HG03439 (cell line): ENCODE measurements around the gene KIF26B.

Source experiments
- ATAC-seq: cut with Tn5 transposase; IDR thresholded peaks from one replicate; pipeline ENCODE4 v1.9.1; 2021; ENCODE audit warnings: mild to moderate bottlenecking, moderate library complexity; ENCODE audit not compliant: unreplicated experiment

KIF26B gene

GRCh38 chr1:245409341-245410195, 254.8 kb downstream of the KIF26B start:
- no peak for ATAC-seq

- no peak for ATAC-seq
These were observed 256.7 kb downstream of the KIF26B start for GRCh38 chr1:245411245-245412036.

- ATAC-seq = no peak
These were observed 257.5 kb downstream of the KIF26B start for GRCh38 chr1:245412306-245412705.

- ATAC-seq = no peak
These were observed 262.0 kb downstream of the KIF26B start for GRCh38 chr1:245416781-245417180.

- ATAC-seq = no peak
These were observed 263.3 kb downstream of the KIF26B start for GRCh38 chr1:245418077-245418476.

GRCh38 chr1:245419461-245419978, 264.7 kb downstream of the KIF26B start:
- ATAC-seq = no peak

GRCh38 chr1:245419989-245420388, 265.2 kb downstream of the KIF26B start:
- ATAC-seq = no peak

GRCh38 chr1:245420926-245421325, 266.1 kb downstream of the KIF26B start:
- ATAC-seq = no peak

- ATAC-seq = no peak
These were observed 273.9 kb downstream of the KIF26B start for GRCh38 chr1:245428681-245429080.

GRCh38 chr1:245431706-245432105, 276.9 kb downstream of the KIF26B start:
- no peak for ATAC-seq

GRCh38 chr1:245432228-245432875, 277.6 kb downstream of the KIF26B start:
- no peak for ATAC-seq

- ATAC-seq = no peak
These were observed 278.8 kb downstream of the KIF26B start for GRCh38 chr1:245433561-245433960.

- ATAC-seq = no peak
These were observed 279.5 kb downstream of the KIF26B start for GRCh38 chr1:245434280-245434679.

GRCh38 chr1:245436407-245436806, 281.6 kb downstream of the KIF26B start:
- ATAC-seq = no peak

- ATAC-seq = no peak
These were observed 282.7 kb downstream of the KIF26B start for GRCh38 chr1:245437369-245438062.

- no peak for ATAC-seq
These were observed 286.1 kb downstream of the KIF26B start for GRCh38 chr1:245440922-245441321.

GRCh38 chr1:245441689-245442088, 286.9 kb downstream of the KIF26B start:
- ATAC-seq = no peak

GRCh38 chr1:245444147-245444828, 289.5 kb downstream of the KIF26B start:
- no peak for ATAC-seq

- ATAC-seq = no peak
These were observed 290.2 kb downstream of the KIF26B start for GRCh38 chr1:245444945-245445344.

- no peak for ATAC-seq
These were observed 293.7 kb downstream of the KIF26B start for GRCh38 chr1:245448531-245448930.
